ENCODE results near the gene BRD4. TPM values are rescaled to one million over a fixed set of nuclear protein-coding genes. Genes with fewer than 3 reads are reported as not detected.
"Not testable (repeated sequence)": the region's sequence is repeated elsewhere in the genome, so short reads cannot be mapped to it uniquely, and the experiment has no call there.

BRD4 gene
- total RNA-seq, 2 experiments from 2014 or later: 94.3 to 99.6 TPM

GRCh38 chr19:15369594-15369891, 37.2 kb upstream of the BRD4 start:
- TF ChIP-seq CTCF (IDR thresholded peaks at IDR 0.05): no peak
- no peaks in the 10 kb centered on the region for H3K9me3 Mint-ChIP-seq
- CTCF ChIA-PET: no interaction called here
- H3K27me3 Mint-ChIP-seq: no peaks in the 10 kb centered on the region
- peaks cover 36% of the 10 kb centered on the region for H3K36me3 Mint-ChIP-seq (ENCODE audit: low read depth)
- no peak overlapping the region for H3K4me3 Mint-ChIP-seq
- H3K4me1 Mint-ChIP-seq (ENCODE audit: low read depth): peaks cover 9% of the 10 kb centered on the region
- POLR2A ChIA-PET: interaction anchor here (1.2 to 1.5 kb wide), 2 partner anchors 9 to 30 kb away, joined by 3 to 11 read pairs; partner anchors contain the start of gene AKAP8
- intact Hi-C loops (cut with micrococcal nuclease): no loop called here
- ATAC-seq (no peak), DNase-seq (no peak)
- no peak overlapping the region for H3K27ac Mint-ChIP-seq

GRCh38 chr19:15368798-15369593, 36.7 kb upstream of the BRD4 start:
- H3K27me3 Mint-ChIP-seq: no peaks in the 10 kb centered on the region
- ChIA-PET CTCF (no interaction called here), POLR2A (interaction anchor here (0.6 to 2.0 kb wide), 5 partner anchors 9 to 29 kb away, joined by 3 to 11 read pairs (median 5); partner anchors contain the start of gene AKAP8)
- H3K36me3 Mint-ChIP-seq (ENCODE audit: low read depth): peaks cover 36% of the 10 kb centered on the region
- TF ChIP-seq CTCF (IDR thresholded peaks at IDR 0.05): no peak
- H3K4me1 Mint-ChIP-seq (ENCODE audit: low read depth): peaks cover 9% of the 10 kb centered on the region
- DNase-seq (no peak), ATAC-seq (no peak)
- H3K27ac Mint-ChIP-seq: no peak overlapping the region
- intact Hi-C loops (cut with micrococcal nuclease): no loop called here
- no peak overlapping the region for H3K4me3 Mint-ChIP-seq
- no peaks in the 10 kb centered on the region for H3K9me3 Mint-ChIP-seq

- Mint-ChIP-seq H3K9me3 (no peaks in the 10 kb centered on the region), H3K27me3 (no peaks in the 10 kb centered on the region), H3K4me1 (ENCODE audit: low read depth) (peaks cover 3% of the 10 kb centered on the region), H3K27ac (no peak overlapping the region), H3K4me3 (no peak overlapping the region), H3K36me3 (ENCODE audit: low read depth) (peaks cover 37% of the 10 kb centered on the region)
- CTCF ChIA-PET: no interaction called here
- POLR2A ChIA-PET: interaction anchor here (0.6 to 2.0 kb wide), 3 partner anchors 9 to 120 kb away, joined by 3 to 10 read pairs (median 5); no protein-coding TSS in a partner anchor
- intact Hi-C loops (cut with micrococcal nuclease): no loop called here
- ATAC-seq (no peak), DNase-seq (no peak)
- no peak for TF ChIP-seq CTCF (IDR thresholded peaks at IDR 0.05)
These were observed 35.8 kb upstream of the BRD4 start for GRCh38 chr19:15368051-15368632.

- POLR2A ChIA-PET: interaction anchor here (0.6 to 2.0 kb wide), 3 partner anchors 8 to 68 kb away, joined by 3 to 10 read pairs (median 5); no protein-coding TSS in a partner anchor
- no peak for DNase-seq
- Mint-ChIP-seq H3K36me3 (ENCODE audit: low read depth) (peaks cover 35% of the 10 kb centered on the region), H3K4me1 (ENCODE audit: low read depth) (no peaks in the 10 kb centered on the region), H3K9me3 (no peaks in the 10 kb centered on the region), H3K4me3 (no peak overlapping the region), H3K27ac (no peak overlapping the region), H3K27me3 (no peaks in the 10 kb centered on the region)
- no peak for TF ChIP-seq CTCF (IDR thresholded peaks at IDR 0.05)
- ATAC-seq: no peak
- intact Hi-C loops (cut with micrococcal nuclease): no loop called here
- CTCF ChIA-PET: no interaction called here
These were observed 35.1 kb upstream of the BRD4 start for GRCh38 chr19:15367439-15367838.

- intact Hi-C loops (cut with micrococcal nuclease): no loop called here
These were observed 32.9 kb upstream of the BRD4 start for GRCh38 chr19:15365264-15365663.

GRCh38 chr19:15363791-15364190, 31.5 kb upstream of the BRD4 start:
- H3K27ac Mint-ChIP-seq; H3K27me3 Mint-ChIP-seq; H3K4me1 Mint-ChIP-seq (ENCODE audit: low read depth); CTCF ChIA-PET; H3K4me3 Mint-ChIP-seq; intact Hi-C loops (cut with micrococcal nuclease); H3K9me3 Mint-ChIP-seq; DNase-seq; ATAC-seq: not testable (repeated sequence)
- POLR2A ChIA-PET: interaction anchor here (0.8 to 1.0 kb wide), 2 partner anchors 11 to 15 kb away, joined by 3 to 4 read pairs; partner anchors contain the start of gene AKAP8
- peaks cover 45% of the 10 kb centered on the region for H3K36me3 Mint-ChIP-seq (ENCODE audit: low read depth)

More at GRCh38 chr19:15365264-15365663, 32.9 kb upstream of the BRD4 start:
- CTCF ChIA-PET: no interaction called here
- Mint-ChIP-seq H3K27me3 (no peaks in the 10 kb centered on the region), H3K27ac (no peak overlapping the region), H3K9me3 (no peaks in the 10 kb centered on the region), H3K4me3 (no peak overlapping the region), H3K36me3 (ENCODE audit: low read depth) (peaks cover 43% of the 10 kb centered on the region), H3K4me1 (ENCODE audit: low read depth) (peaks cover 2% of the 10 kb centered on the region)
- no peak for TF ChIP-seq CTCF (IDR thresholded peaks at IDR 0.05)
- POLR2A ChIA-PET: interaction anchor here (1.0 kb wide), 1 partner anchor 14 kb away, joined by 3 read pairs; no protein-coding TSS in a partner anchor
- ATAC-seq (no peak), DNase-seq (no peak)

- H3K9me3 Mint-ChIP-seq; H3K4me3 Mint-ChIP-seq; H3K4me1 Mint-ChIP-seq (ENCODE audit: low read depth); H3K27me3 Mint-ChIP-seq; POLR2A ChIA-PET; ATAC-seq; intact Hi-C loops (cut with micrococcal nuclease); H3K27ac Mint-ChIP-seq; DNase-seq; CTCF ChIA-PET: not testable (repeated sequence)
- H3K36me3 Mint-ChIP-seq (ENCODE audit: low read depth): peaks cover 46% of the 10 kb centered on the region
These were observed 30.7 kb upstream of the BRD4 start for GRCh38 chr19:15363048-15363447.
